Skeletal muscle satellite cell (primary cell): ENCODE measurements around the gene EXOC3L1.

ENCODE experiments used
- H3K27me3 ChIP-seq: 2 replicates; pipeline ENCODE4 v1.7.0; 2013; ENCODE audit warnings: low read length; ENCODE audit not compliant: control insufficient read depth, insufficient read depth
- H3K36me3 ChIP-seq: 2 replicates; pipeline ENCODE4 v1.7.0; 2013; ENCODE audit warnings: mild to moderate bottlenecking, control low read depth, low read length; ENCODE audit not compliant: insufficient read depth
- H3K4me1 ChIP-seq: 2 replicates; pipeline ENCODE4 v1.7.0; 2013; ENCODE audit warnings: low read length; ENCODE audit not compliant: control insufficient read depth, insufficient read depth
- H3K4me2 ChIP-seq: 2 replicates; pipeline ENCODE4 v1.7.0; 2013; ENCODE audit warnings: mild to moderate bottlenecking, low read length
- H3K4me3 ChIP-seq: 2 replicates; pipeline ENCODE4 v1.7.0; 2013; ENCODE audit warnings: low read length
- H3K9ac ChIP-seq: 2 replicates; pipeline ENCODE4 v1.7.0; 2013; ENCODE audit warnings: mild to moderate bottlenecking, low read depth, low read length, moderate library complexity
- H3K9me3 ChIP-seq: replicated peaks from 2 replicates; pipeline ENCODE4 v1.7.0; 2013; ENCODE audit warnings: mild to moderate bottlenecking, control low read depth, low read length

The EXOC3L1 gene

DNA sequence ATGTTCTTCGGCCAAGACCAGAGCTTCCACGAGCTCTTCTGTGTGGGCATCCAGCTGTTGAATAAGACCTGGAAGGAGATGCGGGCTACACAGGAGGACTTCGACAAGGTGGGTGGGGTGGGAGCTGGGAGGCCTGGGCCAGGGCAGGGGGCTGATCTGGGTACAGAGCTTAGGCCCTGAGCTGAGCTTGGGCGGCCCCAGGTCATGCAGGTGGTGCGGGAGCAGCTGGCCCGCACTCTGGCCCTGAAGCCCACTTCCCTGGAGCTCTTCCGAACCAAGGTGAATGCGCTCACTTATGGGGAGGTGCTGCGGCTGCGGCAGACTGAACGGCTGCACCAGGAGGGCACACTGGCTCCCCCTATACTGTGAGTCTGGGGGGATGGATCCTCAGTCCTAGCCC is 12.5 kb upstream of the EXOC3L1 start:
- H3K36me3 ChIP-seq = peaks cover 37% of the 10 kb centered on the region
- H3K9ac ChIP-seq = no peak overlapping the region
- no peak overlapping the region for H3K4me3 ChIP-seq

GRCh38 chr16:67201411-67202345 is 11.7 kb upstream of the EXOC3L1 start:
- H3K9me3 ChIP-seq = no peaks in the 10 kb centered on the region
- peaks cover 5% of the 10 kb centered on the region for H3K4me1 ChIP-seq
- no peak overlapping the region for H3K4me3 ChIP-seq
- no peak overlapping the region for H3K4me2 ChIP-seq
- no peak overlapping the region for H3K9ac ChIP-seq
- H3K36me3 ChIP-seq = peaks cover 45% of the 10 kb centered on the region
- H3K27me3 ChIP-seq = no peaks in the 10 kb centered on the region

More for the DNA sequence above, 12.5 kb upstream of the EXOC3L1 start:
- Histone ChIP-seq H3K4me1 (peaks cover 13% of the 10 kb centered on the region), H3K27me3 (no peaks in the 10 kb centered on the region), H3K9me3 (no peaks in the 10 kb centered on the region), H3K4me2 (no peak overlapping the region)

GRCh38 chr16:67200491-67200890 is 10.6 kb upstream of the EXOC3L1 start:
- no peak overlapping the region for H3K9ac ChIP-seq
- H3K4me1 ChIP-seq = no peaks in the 10 kb centered on the region
- no peak overlapping the region for H3K4me3 ChIP-seq
- H3K27me3 ChIP-seq = no peaks in the 10 kb centered on the region
- no peaks in the 10 kb centered on the region for H3K9me3 ChIP-seq
- peaks cover 57% of the 10 kb centered on the region for H3K36me3 ChIP-seq
- no peak overlapping the region for H3K4me2 ChIP-seq

GRCh38 chr16:67199808-67200198 is 9.9 kb upstream of the EXOC3L1 start:
- Histone ChIP-seq H3K4me1 (no peaks in the 10 kb centered on the region), H3K36me3 (peaks cover 64% of the 10 kb centered on the region), H3K27me3 (no peaks in the 10 kb centered on the region), H3K4me3 (no peak overlapping the region), H3K9ac (no peak overlapping the region), H3K4me2 (no peak overlapping the region), H3K9me3 (no peaks in the 10 kb centered on the region)

GRCh38 chr16:67199011-67199807 is 9.3 kb upstream of the EXOC3L1 start, which contains the start of gene ELMO3:
Gene ELMO3 (plus strand): TSS chr16:67199131. CDS start chr16:67199327, 196 bp downstream.
- Histone ChIP-seq H3K4me2 (no peak within 1 kb of the TSS), H3K27me3 (no peaks in the 10 kb centered on the region), H3K36me3 (peaks cover 66% of the 10 kb centered on the region), H3K4me1 (peaks cover 2% of the 10 kb centered on the region), H3K9ac (no peak within 1 kb of the TSS), H3K4me3 (no peak within 1 kb of the TSS), H3K9me3 (no peaks in the 10 kb centered on the region)

- peaks cover 11% of the 10 kb centered on the region for H3K4me1 ChIP-seq
- no peaks in the 10 kb centered on the region for H3K27me3 ChIP-seq
- no peak overlapping the region for H3K4me2 ChIP-seq
- H3K9ac ChIP-seq = no peak overlapping the region
- no peak overlapping the region for H3K4me3 ChIP-seq
- H3K36me3 ChIP-seq = peaks cover 69% of the 10 kb centered on the region
- H3K9me3 ChIP-seq = no peaks in the 10 kb centered on the region
Measured at GRCh38 chr16:67198238-67198734, 8.3 kb upstream of the EXOC3L1 start.

GRCh38 chr16:67197704-67198103 is 7.8 kb upstream of the EXOC3L1 start:
- Histone ChIP-seq H3K4me1 (peaks cover 16% of the 10 kb centered on the region), H3K9me3 (no peaks in the 10 kb centered on the region), H3K9ac (no peak overlapping the region), H3K4me3 (no peak overlapping the region), H3K36me3 (peaks cover 73% of the 10 kb centered on the region), H3K4me2 (no peak overlapping the region), H3K27me3 (no peaks in the 10 kb centered on the region)

DNA sequence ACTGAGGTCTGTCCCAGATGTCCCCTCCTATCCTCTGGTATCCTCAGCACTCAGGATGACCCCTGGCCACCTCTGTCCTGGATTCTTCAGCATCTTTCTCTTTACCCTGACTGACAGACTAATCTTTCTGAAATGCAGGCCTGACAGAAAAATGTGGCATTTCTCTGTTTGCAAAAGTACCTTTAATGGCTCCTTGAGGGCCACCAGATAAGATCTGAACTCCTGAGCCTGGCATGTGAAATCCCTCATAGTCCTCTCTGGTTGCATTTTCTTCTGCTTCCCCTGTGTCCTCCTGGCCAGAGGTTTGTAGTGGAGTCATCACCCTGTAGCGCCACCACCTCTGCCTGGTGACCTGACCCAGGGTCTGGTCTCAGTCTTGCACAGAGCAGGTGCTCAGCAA is 6.9 kb upstream of the EXOC3L1 start:
- H3K4me3 ChIP-seq = no peak overlapping the region
- no peak overlapping the region for H3K9ac ChIP-seq
- H3K36me3 ChIP-seq = peaks cover 73% of the 10 kb centered on the region
- no peaks in the 10 kb centered on the region for H3K27me3 ChIP-seq
- H3K9me3 ChIP-seq = no peaks in the 10 kb centered on the region
- H3K4me1 ChIP-seq = peaks cover 16% of the 10 kb centered on the region
- no peak overlapping the region for H3K4me2 ChIP-seq

DNA sequence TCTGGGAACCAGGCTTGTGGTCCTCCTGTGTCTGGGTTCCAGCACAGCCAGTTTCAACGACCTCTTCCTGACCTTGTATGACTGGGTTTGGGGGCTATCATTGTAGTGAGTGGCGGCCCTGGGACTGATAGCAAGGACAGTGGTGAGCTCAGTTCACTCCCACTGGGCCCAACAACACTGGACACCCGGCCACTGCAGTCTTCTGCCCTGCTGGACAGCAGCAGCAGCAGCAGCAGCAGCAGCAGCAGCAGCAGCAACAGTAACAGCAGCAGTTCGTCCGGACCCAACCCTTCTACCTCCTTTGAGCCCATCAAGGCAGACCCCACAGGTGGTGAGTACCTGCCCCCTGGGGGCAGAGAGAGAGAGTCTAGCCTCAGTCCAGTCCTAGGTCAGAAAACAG is 5.7 kb upstream of the EXOC3L1 start:
- H3K36me3 ChIP-seq = peaks cover 64% of the 10 kb centered on the region
- no peaks in the 10 kb centered on the region for H3K9me3 ChIP-seq
- H3K27me3 ChIP-seq = no peaks in the 10 kb centered on the region
- H3K4me1 ChIP-seq = peaks cover 22% of the 10 kb centered on the region
- no peak overlapping the region for H3K4me2 ChIP-seq
- no peak overlapping the region for H3K9ac ChIP-seq
- H3K4me3 ChIP-seq = no peak overlapping the region

DNA sequence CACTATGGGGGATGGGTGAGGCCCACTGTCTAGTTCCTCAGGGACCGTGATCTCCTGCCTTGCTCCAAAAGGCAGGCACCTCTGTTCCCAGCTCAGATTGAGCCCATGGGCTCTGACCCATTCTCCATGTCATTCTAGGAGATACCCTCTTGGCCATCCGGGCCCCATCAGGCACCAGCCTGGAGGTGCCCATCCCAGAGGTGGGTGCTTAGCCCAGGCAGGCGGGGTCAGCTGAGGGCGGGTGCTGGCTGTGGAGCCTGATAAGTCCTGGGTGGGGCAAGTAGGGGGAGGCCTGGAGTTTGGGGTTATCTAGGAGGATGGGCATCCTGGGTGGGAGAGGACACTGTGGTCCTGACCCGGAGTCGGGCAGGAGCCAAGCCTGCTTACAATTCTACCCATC is 4.3 kb upstream of the EXOC3L1 start:
- Histone ChIP-seq H3K4me1 (peaks cover 28% of the 10 kb centered on the region), H3K4me2 (peak overlapping the region; percentile 90), H3K27me3 (no peaks in the 10 kb centered on the region), H3K9ac (peak overlapping the region; percentile 99), H3K36me3 (peaks cover 56% of the 10 kb centered on the region), H3K9me3 (no peaks in the 10 kb centered on the region), H3K4me3 (peak overlapping the region; percentile 16)

DNA sequence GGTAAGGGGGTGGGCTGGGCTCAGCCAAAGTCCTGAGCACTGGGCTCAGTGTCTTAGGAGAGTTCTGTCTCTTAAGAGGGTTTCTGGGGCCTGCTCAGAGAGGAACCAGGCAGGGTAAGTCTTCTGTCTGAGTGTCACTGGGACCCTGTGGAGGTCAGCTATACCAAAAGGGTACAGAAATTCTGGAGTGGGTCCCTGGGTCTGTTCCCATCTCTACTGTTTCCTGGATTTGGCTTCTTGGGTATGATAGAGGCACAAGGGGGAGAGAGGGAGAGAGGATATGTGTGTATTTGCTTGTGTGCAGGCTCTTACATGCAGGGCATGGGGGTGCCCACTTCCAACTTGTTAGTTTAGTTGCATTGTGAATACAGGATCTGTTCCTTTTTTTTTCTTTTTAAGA is 3.6 kb upstream of the EXOC3L1 start:
- Histone ChIP-seq H3K4me1 (peaks cover 28% of the 10 kb centered on the region), H3K27me3 (no peaks in the 10 kb centered on the region), H3K4me3 (peak overlapping the region; percentile 95), H3K4me2 (peak overlapping the region; percentile 90), H3K36me3 (peaks cover 55% of the 10 kb centered on the region), H3K9me3 (no peaks in the 10 kb centered on the region), H3K9ac (peak overlapping the region; percentile 99)
